ENCODE results near the gene RPE.

Gene RPE

GRCh38 chr2:209993968-209994367 lies 8.5 kb upstream of the RPE start:
- no peak for TF ChIP-seq CTCF (IDR thresholded peaks at IDR 0.05)
- Histone ChIP-seq H3K27me3 (ENCODE audit: control insufficient read depth, insufficient read depth, low read length) (no peaks in the 10 kb centered on the region), H3K27ac (no peak overlapping the region), H3K4me1 (no peaks in the 10 kb centered on the region), H3K36me3 (ENCODE audit: control insufficient read depth, insufficient read depth, low read length) (no peaks in the 10 kb centered on the region), H3K4me2 (ENCODE audit: low read length) (no peak overlapping the region), H3K79me2 (no peaks in the 10 kb centered on the region), H2AFZ (no peak overlapping the region), H3K4me3 (ENCODE audit: low read depth, low read length) (no peak overlapping the region), H3K9me3 (ENCODE audit: control insufficient read depth, low read length) (no peaks in the 10 kb centered on the region), H3K9ac (no peak overlapping the region)

- no peak for TF ChIP-seq CTCF (IDR thresholded peaks at IDR 0.05)
- H3K9me3 ChIP-seq (ENCODE audit: control insufficient read depth, low read length): no peaks in the 10 kb centered on the region
These were observed 3.8 kb upstream of the RPE start for GRCh38 chr2:209998596-209998995.

GRCh38 chr2:210000464-210001324 lies 1.7 kb upstream of the RPE start:
- TF ChIP-seq CTCF (IDR thresholded peaks at IDR 0.05): no peak
- Histone ChIP-seq H3K27ac (no peak overlapping the region), H3K4me3 (ENCODE audit: low read depth, low read length) (no peak overlapping the region), H2AFZ (no peak overlapping the region), H3K27me3 (ENCODE audit: control insufficient read depth, insufficient read depth, low read length) (no peaks in the 10 kb centered on the region), H3K4me1 (peaks cover 10% of the 10 kb centered on the region), H3K4me2 (ENCODE audit: low read length) (no peak overlapping the region), H3K36me3 (ENCODE audit: control insufficient read depth, insufficient read depth, low read length) (no peaks in the 10 kb centered on the region), H3K79me2 (peaks cover 16% of the 10 kb centered on the region), H3K9me3 (ENCODE audit: control insufficient read depth, low read length) (no peaks in the 10 kb centered on the region), H3K9ac (no peak overlapping the region)

More at GRCh38 chr2:209998596-209998995, 3.8 kb upstream of the RPE start:
- Histone ChIP-seq H3K36me3 (ENCODE audit: control insufficient read depth, insufficient read depth, low read length) (no peaks in the 10 kb centered on the region), H3K4me3 (ENCODE audit: low read depth, low read length) (no peak overlapping the region), H3K4me2 (ENCODE audit: low read length) (no peak overlapping the region), H3K4me1 (peaks cover 6% of the 10 kb centered on the region), H3K79me2 (peaks cover 9% of the 10 kb centered on the region), H3K9ac (no peak overlapping the region), H2AFZ (no peak overlapping the region), H3K27me3 (ENCODE audit: control insufficient read depth, insufficient read depth, low read length) (no peaks in the 10 kb centered on the region), H3K27ac (no peak overlapping the region)

GRCh38 chr2:210003359-210003758 lies 921 bp downstream of the RPE start:
- H3K79me2 ChIP-seq: peaks cover 18% of the 10 kb centered on the region
- no peak overlapping the region for H3K9ac ChIP-seq
- peaks cover 10% of the 10 kb centered on the region for H3K4me1 ChIP-seq
- H3K4me2 ChIP-seq (ENCODE audit: low read length): peak overlapping the region; percentile 50
- no peaks in the 10 kb centered on the region for H3K36me3 ChIP-seq (ENCODE audit: control insufficient read depth, insufficient read depth, low read length)
- no peak overlapping the region for H3K27ac ChIP-seq
- peak overlapping the region; percentile 93 for H3K4me3 ChIP-seq (ENCODE audit: low read depth, low read length)
- no peak for TF ChIP-seq CTCF (IDR thresholded peaks at IDR 0.05)
- H3K9me3 ChIP-seq (ENCODE audit: control insufficient read depth, low read length): no peaks in the 10 kb centered on the region
- H2AFZ ChIP-seq: no peak overlapping the region
- no peaks in the 10 kb centered on the region for H3K27me3 ChIP-seq (ENCODE audit: control insufficient read depth, insufficient read depth, low read length)

GRCh38 chr2:210004881-210005280 lies 2.4 kb downstream of the RPE start:
- Histone ChIP-seq H2AFZ (no peak overlapping the region), H3K4me3 (ENCODE audit: low read depth, low read length) (no peak overlapping the region), H3K4me2 (ENCODE audit: low read length) (no peak overlapping the region), H3K9me3 (ENCODE audit: control insufficient read depth, low read length) (no peaks in the 10 kb centered on the region), H3K27me3 (ENCODE audit: control insufficient read depth, insufficient read depth, low read length) (no peaks in the 10 kb centered on the region), H3K4me1 (peaks cover 10% of the 10 kb centered on the region), H3K27ac (no peak overlapping the region), H3K79me2 (peaks cover 20% of the 10 kb centered on the region), H3K36me3 (ENCODE audit: control insufficient read depth, insufficient read depth, low read length) (no peaks in the 10 kb centered on the region), H3K9ac (no peak overlapping the region)
- TF ChIP-seq CTCF (IDR thresholded peaks at IDR 0.05): no peak

All from parathyroid adenoma (tissue), 2 donors.